GM10266 (cell line): ENCODE measurements around the gene ATP1B2.
A peak's percentile ranks its signal among the peaks of the same experiment; 100 is the strongest.

ENCODE experiments used
- DNase-seq: peaks from one replicate; pipeline ENCODE4 v3.0.0; 2012; ENCODE audit errors: extremely low spot score
- TF ChIP-seq, protein P1 (sequence below): IDR thresholded peaks from 2 replicates; pipeline ENCODE4 v1.5.1; 2012; ENCODE audit warnings: mild to moderate bottlenecking, low read depth; ENCODE audit not compliant: control insufficient read depth, insufficient read depth; ENCODE audit errors: missing control alignments

ATP1B2 gene, protein sequence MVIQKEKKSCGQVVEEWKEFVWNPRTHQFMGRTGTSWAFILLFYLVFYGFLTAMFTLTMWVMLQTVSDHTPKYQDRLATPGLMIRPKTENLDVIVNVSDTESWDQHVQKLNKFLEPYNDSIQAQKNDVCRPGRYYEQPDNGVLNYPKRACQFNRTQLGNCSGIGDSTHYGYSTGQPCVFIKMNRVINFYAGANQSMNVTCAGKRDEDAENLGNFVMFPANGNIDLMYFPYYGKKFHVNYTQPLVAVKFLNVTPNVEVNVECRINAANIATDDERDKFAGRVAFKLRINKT

GRCh38 chr17:7650509-7651096 is at the start of gene ATP1B2:
TSS of gene ATP1B2 (plus strand) at chr17:7650926. CDS start at chr17:7651519, 593 bp downstream.
- peak; percentile 88 for DNase-seq
- TF ChIP-seq, protein P1, sequence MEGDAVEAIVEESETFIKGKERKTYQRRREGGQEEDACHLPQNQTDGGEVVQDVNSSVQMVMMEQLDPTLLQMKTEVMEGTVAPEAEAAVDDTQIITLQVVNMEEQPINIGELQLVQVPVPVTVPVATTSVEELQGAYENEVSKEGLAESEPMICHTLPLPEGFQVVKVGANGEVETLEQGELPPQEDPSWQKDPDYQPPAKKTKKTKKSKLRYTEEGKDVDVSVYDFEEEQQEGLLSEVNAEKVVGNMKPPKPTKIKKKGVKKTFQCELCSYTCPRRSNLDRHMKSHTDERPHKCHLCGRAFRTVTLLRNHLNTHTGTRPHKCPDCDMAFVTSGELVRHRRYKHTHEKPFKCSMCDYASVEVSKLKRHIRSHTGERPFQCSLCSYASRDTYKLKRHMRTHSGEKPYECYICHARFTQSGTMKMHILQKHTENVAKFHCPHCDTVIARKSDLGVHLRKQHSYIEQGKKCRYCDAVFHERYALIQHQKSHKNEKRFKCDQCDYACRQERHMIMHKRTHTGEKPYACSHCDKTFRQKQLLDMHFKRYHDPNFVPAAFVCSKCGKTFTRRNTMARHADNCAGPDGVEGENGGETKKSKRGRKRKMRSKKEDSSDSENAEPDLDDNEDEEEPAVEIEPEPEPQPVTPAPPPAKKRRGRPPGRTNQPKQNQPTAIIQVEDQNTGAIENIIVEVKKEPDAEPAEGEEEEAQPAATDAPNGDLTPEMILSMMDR: no peak

DNA sequence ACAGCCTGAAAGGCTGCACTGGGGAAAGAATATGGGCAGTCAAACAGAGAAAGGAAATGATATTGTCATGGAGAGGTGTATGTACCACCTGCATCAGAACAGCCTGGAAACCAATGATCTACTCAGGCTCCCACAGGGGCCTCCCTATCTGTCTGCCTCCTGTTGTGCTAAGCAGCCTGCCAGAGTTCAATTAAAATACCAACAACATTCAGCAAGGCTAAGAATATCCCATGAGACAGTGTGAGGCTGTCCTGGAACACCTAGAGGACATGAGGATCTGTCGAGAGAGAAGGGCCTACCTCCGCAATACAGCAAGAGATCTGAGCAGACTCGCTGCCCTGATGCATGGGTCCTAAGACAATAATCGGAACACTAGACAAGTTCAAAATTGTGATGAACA is 44.4 kb upstream of the ATP1B2 start:
- no peak for DNase-seq
- TF ChIP-seq, protein P1: no peak

GRCh38 chr17:7610641-7611040 is 40.1 kb upstream of the ATP1B2 start:
- TF ChIP-seq, protein P1: no peak
- DNase-seq: no peak

GRCh38 chr17:7611635-7612293 is 39.0 kb upstream of the ATP1B2 start:
- no peak for DNase-seq
- TF ChIP-seq, protein P1: no peak

DNA sequence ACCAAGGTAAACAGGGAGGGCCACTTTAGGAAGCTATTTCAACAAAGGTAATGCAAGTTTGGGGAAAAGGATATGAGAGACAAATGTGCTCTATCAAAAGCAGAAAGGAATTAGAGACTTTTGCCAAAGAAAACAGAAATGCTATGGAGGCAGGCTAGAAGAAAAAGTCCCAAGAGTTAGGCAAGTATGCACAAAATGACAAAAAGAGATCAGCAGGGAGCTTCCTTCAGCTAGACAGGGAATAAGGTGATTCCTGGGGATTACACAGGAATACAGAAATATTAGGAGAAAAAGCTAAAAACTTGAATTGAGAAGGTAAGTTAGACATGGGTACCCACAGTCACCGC is 38.5 kb upstream of the ATP1B2 start:
- DNase-seq: no peak
- TF ChIP-seq, protein P1: no peak

DNA sequence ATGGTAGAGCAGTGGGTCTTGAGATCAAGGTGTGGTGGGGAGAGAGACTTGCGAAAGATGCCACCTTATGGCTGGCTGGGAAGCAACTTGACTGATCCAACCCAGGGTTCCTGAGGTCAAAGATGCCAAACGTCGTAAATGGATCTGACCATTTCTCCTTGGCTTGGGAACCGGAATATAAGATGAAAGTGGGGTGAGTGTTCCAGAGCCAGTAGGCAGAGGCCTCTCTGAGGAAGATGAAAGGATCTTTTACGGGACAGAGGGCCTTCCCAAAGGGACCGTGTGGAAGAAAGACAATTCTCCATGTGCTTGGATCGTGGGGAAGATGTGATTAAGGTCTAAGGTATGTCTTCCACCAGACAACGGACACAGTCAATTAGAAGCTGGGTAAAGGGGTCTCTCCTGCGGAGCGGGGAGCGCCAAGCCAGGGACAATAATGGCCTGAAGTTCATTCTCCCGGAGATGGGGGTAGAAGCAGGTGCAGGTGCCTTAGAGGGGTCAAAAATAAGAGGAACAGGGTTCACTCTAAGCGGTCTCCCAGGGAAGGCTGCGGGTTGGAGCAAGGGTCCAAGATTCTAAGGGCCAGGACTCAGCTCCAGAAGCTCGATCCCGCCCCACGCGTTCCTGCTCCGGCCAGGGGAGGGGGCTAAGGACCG is 36.8 kb upstream of the ATP1B2 start:
- no peak for DNase-seq

More for the DNA sequence above, 36.8 kb upstream of the ATP1B2 start:
- TF ChIP-seq, protein P1: peak; percentile 16
